Transverse colon (tissue), 4 donors: ENCODE measurements around the gene CREB5. TPM values are rescaled to one million over a fixed set of nuclear protein-coding genes. Genes with fewer than 3 reads are reported as not detected.

ENCODE experiments used
- DNase-seq: peaks from one replicate; pipeline ENCODE4 v3.0.0-alpha.2; 2019
- H3K27ac ChIP-seq, 4 donors: fragments of 200-600 bp; sonication (generic); 2 replicates each; pipeline ENCODE4 v1.5.1; 2016 to 2018; ENCODE audit warnings: inconsistent platforms in 4 of 4
- H3K27me3 ChIP-seq: fragments of 200-600 bp; sonication (generic); 2 replicates; pipeline ENCODE4 v1.5.1; 2017; ENCODE audit warnings: inconsistent platforms
- H3K36me3 ChIP-seq, 4 donors: fragments of 200-600 bp; sonication (generic); 2 replicates each; pipeline ENCODE4 v1.5.1; 2017 to 2019; ENCODE audit warnings: inconsistent platforms in 4 of 4
- H3K4me1 ChIP-seq, 4 donors: fragments of 200-600 bp; sonication (generic); 2 replicates each; pipeline ENCODE4 v1.5.1; 2017 to 2020; ENCODE audit warnings: inconsistent platforms in 4 of 4
- H3K4me3 ChIP-seq, 4 donors: fragments of 200-600 bp; sonication (generic); 1 replicate in 1 of 4; 2 replicates in 3 of 4; pipeline versions ENCODE4 v1.5.1 to v1.6.1; 2017 to 2019; ENCODE audit warnings: inconsistent platforms in 4 of 4
- H3K9me3 ChIP-seq, 2 donors: fragments of 200-600 bp; sonication (generic); 2 replicates each; pipeline ENCODE4 v1.5.1; 2017 to 2019; ENCODE audit warnings: inconsistent platforms in 2 of 2
- CTCF ChIP-seq, 5 experiments: fragments of 200-600 bp in 3 of 5; fragments of 450-650 bp in 2 of 5; sonication (generic) in 3 of 5; IDR thresholded peaks; 1 replicate in 2 of 5; 2 replicates in 3 of 5; pipeline ENCODE4 v1.5.1; 2016 to 2017; ENCODE audit warnings: antibody characterized with exemption in 5 of 5, inconsistent platforms in 3 of 5, mild to moderate bottlenecking in 2 of 5, moderate library complexity in 1 of 5
- EP300 ChIP-seq: sonication (generic); formaldehyde crosslinking; IDR thresholded peaks from one replicate; pipeline ENCODE4 v1.6.1; 2017; ENCODE audit warnings: antibody characterized with exemption, low read depth
- POLR2A ChIP-seq: fragments of 450-650 bp; IDR thresholded peaks from one replicate; pipeline ENCODE4 v1.6.1; 2016; ENCODE audit warnings: antibody characterized with exemption, mild to moderate bottlenecking, moderate library complexity
- POLR2AphosphoS5 ChIP-seq, 3 donors: sonication (generic); formaldehyde crosslinking; IDR thresholded peaks; one replicate each; pipeline ENCODE4 v1.6.1; 2016; ENCODE audit warnings: antibody characterized with exemption in 3 of 3
- WGBS, 2 donors: methylation state at CpG; one replicate each; pipeline ENCODE4 v1.1.5; 2018; ENCODE audit warnings: low coverage in 1 of 2; 5-methylcytosine and 5-hydroxymethylcytosine counted together
- in situ Hi-C, 4 donors: fragments of 200-750 bp; cut with MboI; loops; one replicate each; pipeline versions ENCODE4 v1.15.0 to v1.15.1; 2017; ENCODE audit warnings: low sequenced_read_pairs in 3 of 4, low pct_ligation_motif_present in 1 of 4, low pct_unique_long_range_greater_than_20kb in 1 of 4
- intact Hi-C: fragments of 100-400 bp; cut with DNase I; formaldehyde crosslinking; loops from one replicate; pipeline ENCODE4 v1.15.1; 2023; ENCODE audit warnings: low total_unique reads
- total RNA-seq, 4 donors: library from RNA; depleted of rRNA; stranded (reverse); fragments of >200 nt; gene quantifications; one replicate each; pipeline ENCODE4 v1.1.0, GENCODE V29; 2016

CREB5 gene
- total RNA-seq, 4 donors from 2014 or later = 3.0 to 12.2 (median 7.0) TPM

DNA sequence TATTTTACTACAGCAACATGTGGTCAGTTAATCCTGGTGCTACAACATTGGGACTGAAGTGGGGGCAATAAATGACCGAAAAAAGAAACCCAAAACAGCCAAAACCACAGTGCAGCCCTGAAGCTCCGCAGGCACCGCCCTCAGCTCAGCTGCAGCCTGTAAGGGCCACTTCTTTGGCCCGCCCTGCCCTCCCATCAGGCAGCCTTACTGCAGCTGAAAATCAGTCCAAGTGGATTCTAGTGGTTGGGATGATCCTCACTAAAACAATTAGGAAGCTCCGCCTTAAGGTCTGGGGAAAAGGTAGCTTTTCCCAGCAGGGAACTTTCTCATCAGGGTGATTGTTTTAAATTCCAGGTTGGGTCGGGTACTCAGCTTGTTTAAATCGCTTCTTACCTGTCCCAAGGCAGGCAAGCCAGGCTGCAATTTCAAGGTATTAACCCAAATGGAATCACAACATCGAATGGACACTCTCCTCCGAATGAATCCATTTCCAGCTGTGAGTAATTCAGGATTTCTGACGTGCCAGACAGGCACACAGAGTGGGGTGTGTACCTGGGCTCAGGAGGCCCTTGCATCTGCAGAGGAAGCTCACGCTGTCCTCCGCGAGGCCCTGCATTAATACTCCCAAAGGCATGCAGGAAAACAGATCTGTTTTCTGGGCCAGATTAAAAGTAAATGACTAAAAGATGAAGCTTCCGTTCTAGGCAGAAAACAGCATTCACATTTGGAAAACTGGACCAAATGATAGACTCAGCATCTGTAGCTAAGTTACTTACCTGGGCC is 104.3 kb downstream of the CREB5 start:
- intact Hi-C loops (no loop called here), in situ Hi-C loops (no loop called here)
- Histone ChIP-seq H3K27ac (no peak overlapping the region), H3K27me3 (no peaks in the 10 kb centered on the region), H3K9me3 (no peaks in the 10 kb centered on the region), H3K36me3 (no peaks in the 10 kb centered on the region), H3K4me1 (no peaks in the 10 kb centered on the region), H3K4me3 (no peak overlapping the region)
- TF ChIP-seq POLR2A (no peak), EP300 (no peak), POLR2AphosphoS5 (IDR thresholded peaks at IDR 0.05) (no peak), CTCF (IDR thresholded peaks at IDR 0.05) (no peak)
- DNase-seq = no peak
- 72 to 76% methylated on average over 5 to 14 of the region's 14 CpGs for WGBS, 2 donors

- Histone ChIP-seq H3K27ac (no peak overlapping the region), H3K36me3 (no peaks in the 10 kb centered on the region), H3K27me3 (no peaks in the 10 kb centered on the region), H3K9me3 (no peaks in the 10 kb centered on the region), H3K4me1 (no peaks in the 10 kb centered on the region), H3K4me3 (no peak overlapping the region)
- intact Hi-C loops (no loop called here), in situ Hi-C loops (no loop called here)
- no peak for DNase-seq
- 70 to 84% methylated on average over 2 to 5 of the region's 5 CpGs for WGBS, 2 donors
- TF ChIP-seq CTCF (IDR thresholded peaks at IDR 0.05) = no peak
- no peak for TF ChIP-seq EP300
- TF ChIP-seq POLR2AphosphoS5 (IDR thresholded peaks at IDR 0.05) = no peak
- TF ChIP-seq POLR2A = no peak
Observed at GRCh38 chr7:28517206-28517605, 104.9 kb downstream of the CREB5 start.

- Histone ChIP-seq H3K36me3 (no peaks in the 10 kb centered on the region), H3K27ac (no peak overlapping the region), H3K4me1 (no peaks in the 10 kb centered on the region), H3K27me3 (no peaks in the 10 kb centered on the region), H3K4me3 (no peak overlapping the region), H3K9me3 (no peaks in the 10 kb centered on the region)
- intact Hi-C loops (no loop called here), in situ Hi-C loops (no loop called here)
- 89 to 100% methylated on average over 3 to 7 of the region's 7 CpGs for WGBS, 2 donors
- no peak for TF ChIP-seq CTCF (IDR thresholded peaks at IDR 0.05)
- TF ChIP-seq POLR2AphosphoS5 (IDR thresholded peaks at IDR 0.05) = no peak
- no peak for TF ChIP-seq EP300
- no peak for TF ChIP-seq POLR2A
- DNase-seq = no peak
Observed at GRCh38 chr7:28517606-28518005, 105.3 kb downstream of the CREB5 start.

DNA sequence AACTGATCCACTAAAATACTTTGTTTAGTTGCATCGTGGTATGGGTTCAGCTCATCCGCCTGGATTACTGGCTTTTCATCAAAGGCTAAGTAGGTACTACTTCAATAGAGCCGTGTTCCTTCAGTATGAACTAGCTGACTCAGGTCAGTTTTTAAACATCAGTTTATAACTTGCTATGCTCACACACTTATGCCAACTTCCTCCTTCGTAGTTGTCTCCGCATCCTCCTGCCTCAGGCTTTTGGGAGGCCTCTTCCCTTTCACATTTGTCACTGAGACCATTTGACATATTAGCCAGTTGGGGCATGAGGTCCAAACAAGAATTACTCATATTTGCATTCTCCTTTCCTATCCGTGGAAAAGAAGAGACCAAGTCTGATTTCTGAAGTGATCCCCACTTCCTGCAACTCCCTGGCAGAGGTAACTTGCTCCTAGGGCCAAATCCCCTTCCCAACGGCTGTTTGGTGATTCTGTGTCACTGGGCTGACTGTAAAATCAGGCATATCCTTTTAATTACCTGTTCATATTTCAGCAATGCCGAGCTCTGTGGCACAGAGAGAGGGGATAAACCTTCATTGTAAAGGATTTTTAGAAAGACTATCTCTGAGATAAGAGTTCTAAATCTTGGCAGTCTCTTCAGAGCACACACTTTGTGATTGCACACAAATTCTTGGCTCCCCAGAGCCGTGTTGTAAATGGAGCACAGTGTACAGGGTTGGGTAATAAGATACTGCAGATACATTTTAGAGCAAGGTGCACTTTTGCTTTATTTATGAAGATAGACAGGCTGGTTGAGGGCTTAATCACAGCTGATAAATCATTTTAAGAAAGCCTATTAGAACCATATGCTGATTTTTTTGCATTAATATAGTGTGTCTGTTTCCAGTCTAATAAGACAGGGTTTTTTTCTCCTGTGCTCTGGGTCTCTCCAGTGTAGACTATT is 108.0 kb downstream of the CREB5 start:
- in situ Hi-C loops = no loop called here
- WGBS, 2 donors = 28 to 43% methylated on average over 5 to 9 of the region's 9 CpGs

More for the DNA sequence above, 108.0 kb downstream of the CREB5 start:
- Histone ChIP-seq H3K27me3 (no peaks in the 10 kb centered on the region), H3K36me3 (no peaks in the 10 kb centered on the region), H3K4me1 (no peaks in the 10 kb centered on the region), H3K27ac (no peak overlapping the region), H3K9me3 (no peaks in the 10 kb centered on the region), H3K4me3 (no peak overlapping the region)
- intact Hi-C loops = no loop called here
- no peak for DNase-seq
- no peak for TF ChIP-seq EP300
- TF ChIP-seq POLR2AphosphoS5 (IDR thresholded peaks at IDR 0.05) = no peak
- no peak for TF ChIP-seq POLR2A
- TF ChIP-seq CTCF (IDR thresholded peaks at IDR 0.05) = no peak
